Ishikawa (cell line): ENCODE measurements around the gene MORC3.

Experiments used
- CEBPB ChIP-seq: IDR thresholded peaks from 2 replicates; pipeline ENCODE4 v1.6.1; 2012
- CREB1 ChIP-seq: IDR thresholded peaks from 2 replicates; pipeline ENCODE4 v1.6.1; 2012; ENCODE audit warnings: low read depth
- EGR1 ChIP-seq: IDR thresholded peaks from 2 replicates; pipeline ENCODE4 v1.6.1; 2012
- EP300 ChIP-seq: IDR thresholded peaks from 2 replicates; pipeline ENCODE4 v1.6.1; 2012; ENCODE audit warnings: borderline replicate concordance
- FOXM1 ChIP-seq: IDR thresholded peaks from 2 replicates; pipeline ENCODE4 v1.6.1; 2012; ENCODE audit warnings: low read depth, borderline replicate concordance
- MAX ChIP-seq: IDR thresholded peaks from 2 replicates; pipeline ENCODE4 v1.6.1; 2012
- NFIC ChIP-seq: IDR thresholded peaks from 2 replicates; pipeline ENCODE4 v1.6.1; 2012
- RAD21 ChIP-seq: IDR thresholded peaks from 2 replicates; pipeline ENCODE4 v1.6.1; 2012; ENCODE audit warnings: low read depth
- REST ChIP-seq: IDR thresholded peaks from 2 replicates; pipeline ENCODE4 v1.6.1; 2012; ENCODE audit warnings: low read depth, mild to moderate bottlenecking
- TAF1 ChIP-seq: IDR thresholded peaks from 2 replicates; pipeline ENCODE4 v1.6.1; 2012; ENCODE audit warnings: low read depth, mild to moderate bottlenecking
- TCF12 ChIP-seq: IDR thresholded peaks from 2 replicates; pipeline ENCODE4 v1.6.1; 2012; ENCODE audit warnings: low read depth
- TEAD4 ChIP-seq: IDR thresholded peaks from 2 replicates; pipeline ENCODE4 v1.6.1; 2012
- USF1 ChIP-seq: IDR thresholded peaks from 2 replicates; pipeline ENCODE4 v1.6.1; 2012
- YY1 ChIP-seq: IDR thresholded peaks from 2 replicates; pipeline ENCODE4 v1.6.1; 2012; ENCODE audit warnings: low read depth
- ZBTB7A ChIP-seq: IDR thresholded peaks from 2 replicates; pipeline ENCODE4 v1.6.1; 2012; ENCODE audit warnings: low read depth

MORC3 gene

GRCh38 chr21:36388096-36388495, 68.1 kb downstream of the MORC3 start:
- TF ChIP-seq RAD21 (no peak), MAX (no peak), FOXM1 (no peak), YY1 (no peak), REST (no peak), TAF1 (no peak), CREB1 (no peak), EP300 (no peak), EGR1 (no peak), USF1 (no peak), CEBPB (no peak), NFIC (no peak), TCF12 (no peak), TEAD4 (no peak)

GRCh38 chr21:36388835-36389234, 68.8 kb downstream of the MORC3 start:
- no peak for TF ChIP-seq YY1
- no peak for TF ChIP-seq CREB1
- TF ChIP-seq EGR1 = no peak
- no peak for TF ChIP-seq RAD21
- no peak for TF ChIP-seq REST
- no peak for TF ChIP-seq EP300
- no peak for TF ChIP-seq ZBTB7A
- TF ChIP-seq USF1 = no peak
- TF ChIP-seq MAX = no peak
- TF ChIP-seq TAF1 = no peak
- TF ChIP-seq TEAD4 = no peak
- no peak for TF ChIP-seq TCF12
- TF ChIP-seq NFIC = no peak
- TF ChIP-seq FOXM1 = no peak
- TF ChIP-seq CEBPB = no peak

GRCh38 chr21:36395353-36396111, 75.5 kb downstream of the MORC3 start:
- TF ChIP-seq TEAD4 = no peak
- no peak for TF ChIP-seq MAX
- TF ChIP-seq NFIC = no peak

- TF ChIP-seq TEAD4 (no peak), MAX (no peak), TCF12 (no peak), CEBPB (no peak), CREB1 (no peak), FOXM1 (no peak), EGR1 (no peak), EP300 (no peak), NFIC (no peak), USF1 (no peak), ZBTB7A (no peak)
Observed at GRCh38 chr21:36396325-36396724, 76.3 kb downstream of the MORC3 start.

- TF ChIP-seq TAF1 = no peak
- no peak for TF ChIP-seq USF1
Observed at GRCh38 chr21:36396971-36397370, 77.0 kb downstream of the MORC3 start.
